ENCODE results near the gene SLC39A3.

GRCh38 chr19:2732883-2733282, 6.9 kb downstream of the SLC39A3 start:
- TF ChIP-seq CTCF (conservative IDR thresholded peaks at IDR 0.05 in 1 of 2, IDR thresholded peaks at IDR 0.05 in 1 of 2; ENCODE audit: low read depth in 1 of 2, low read length in 2 of 2): no peak
- TF ChIP-seq EZH2 (IDR thresholded peaks at IDR 0.05; ENCODE audit: low read length, missing control alignments): no peak
